ENCODE data around the gene TSPEAR.

TSPEAR gene

GRCh38 chr21:44718093-44718492 lies 6.7 kb upstream of the TSPEAR start:
- peaks cover 3% of the 10 kb centered on the region for H3K36me3 Mint-ChIP-seq (ENCODE audit: low read depth)

DNA sequence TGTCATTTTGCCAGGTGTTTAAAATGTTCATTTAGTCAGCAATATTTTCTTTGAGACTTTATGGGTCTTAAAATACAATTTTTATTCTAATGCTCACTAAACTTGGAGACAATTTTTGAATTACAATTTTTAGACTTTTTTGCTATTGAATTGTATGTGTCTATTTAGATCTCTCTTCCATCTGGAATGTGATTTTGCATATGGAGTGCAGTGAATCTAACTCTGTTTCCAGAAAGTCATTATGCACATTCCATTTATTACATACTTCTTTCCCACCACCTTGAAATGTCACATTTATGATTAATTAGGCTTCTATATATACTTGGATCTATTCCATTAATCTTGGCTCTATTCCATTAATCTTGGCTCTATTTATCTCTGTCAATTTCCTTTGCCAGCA lies 5.6 kb upstream of the TSPEAR start:
- no peaks in the 10 kb centered on the region for H3K9me3 Mint-ChIP-seq
- no peak overlapping the region for H3K4me3 Mint-ChIP-seq
- no peak overlapping the region for H3K27ac Mint-ChIP-seq
- H3K36me3 Mint-ChIP-seq (ENCODE audit: low read depth), result peaks cover 3% of the 10 kb centered on the region
- peaks cover 6% of the 10 kb centered on the region for H3K4me1 Mint-ChIP-seq (ENCODE audit: low read depth)
- H3K27me3 Mint-ChIP-seq (ENCODE audit: low read depth), result peaks cover 89% of the 10 kb centered on the region

More at GRCh38 chr21:44718093-44718492, 6.7 kb upstream of the TSPEAR start:
- Mint-ChIP-seq H3K27ac (no peak overlapping the region), H3K9me3 (no peaks in the 10 kb centered on the region), H3K4me1 (ENCODE audit: low read depth) (peaks cover 10% of the 10 kb centered on the region), H3K27me3 (ENCODE audit: low read depth) (peaks cover 88% of the 10 kb centered on the region), H3K4me3 (no peak overlapping the region)

GRCh38 chr21:44714905-44715304 lies 3.5 kb upstream of the TSPEAR start:
- Mint-ChIP-seq H3K27ac (no peak overlapping the region), H3K27me3 (ENCODE audit: low read depth) (peaks cover 91% of the 10 kb centered on the region), H3K9me3 (no peaks in the 10 kb centered on the region), H3K4me3 (no peak overlapping the region), H3K4me1 (ENCODE audit: low read depth) (peaks cover 11% of the 10 kb centered on the region), H3K36me3 (ENCODE audit: low read depth) (peaks cover 3% of the 10 kb centered on the region)

GRCh38 chr21:44713846-44714245 lies 2.5 kb upstream of the TSPEAR start:
- Mint-ChIP-seq H3K4me1 (ENCODE audit: low read depth) (peaks cover 16% of the 10 kb centered on the region), H3K4me3 (no peak overlapping the region), H3K36me3 (ENCODE audit: low read depth) (peaks cover 3% of the 10 kb centered on the region), H3K27ac (no peak overlapping the region), H3K27me3 (ENCODE audit: low read depth) (peaks cover 91% of the 10 kb centered on the region), H3K9me3 (no peaks in the 10 kb centered on the region)

DNA sequence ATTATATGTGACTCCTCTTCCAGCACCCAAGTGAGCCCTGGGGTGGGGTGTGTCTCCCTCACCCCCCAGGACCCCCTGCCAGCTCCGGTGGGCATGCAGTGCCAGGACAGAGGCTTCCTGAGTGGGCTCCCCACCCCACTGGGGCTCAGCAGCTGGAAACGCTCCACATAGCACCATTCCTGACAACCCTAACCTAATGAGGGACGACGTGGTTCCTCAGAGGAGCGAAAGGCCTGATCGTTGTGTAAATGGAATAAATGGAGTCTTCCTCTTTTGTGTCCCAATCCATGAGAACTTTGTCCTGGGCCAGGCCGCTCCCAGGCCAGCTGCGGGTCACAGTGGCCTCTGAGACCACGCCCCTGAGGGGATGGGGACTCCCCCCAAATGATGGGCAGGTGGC lies 1.8 kb upstream of the TSPEAR start:
- Mint-ChIP-seq H3K36me3 (ENCODE audit: low read depth) (peaks cover 3% of the 10 kb centered on the region), H3K4me1 (ENCODE audit: low read depth) (peaks cover 16% of the 10 kb centered on the region), H3K9me3 (no peaks in the 10 kb centered on the region), H3K27ac (no peak overlapping the region), H3K4me3 (no peak overlapping the region), H3K27me3 (ENCODE audit: low read depth) (peaks cover 91% of the 10 kb centered on the region)

DNA sequence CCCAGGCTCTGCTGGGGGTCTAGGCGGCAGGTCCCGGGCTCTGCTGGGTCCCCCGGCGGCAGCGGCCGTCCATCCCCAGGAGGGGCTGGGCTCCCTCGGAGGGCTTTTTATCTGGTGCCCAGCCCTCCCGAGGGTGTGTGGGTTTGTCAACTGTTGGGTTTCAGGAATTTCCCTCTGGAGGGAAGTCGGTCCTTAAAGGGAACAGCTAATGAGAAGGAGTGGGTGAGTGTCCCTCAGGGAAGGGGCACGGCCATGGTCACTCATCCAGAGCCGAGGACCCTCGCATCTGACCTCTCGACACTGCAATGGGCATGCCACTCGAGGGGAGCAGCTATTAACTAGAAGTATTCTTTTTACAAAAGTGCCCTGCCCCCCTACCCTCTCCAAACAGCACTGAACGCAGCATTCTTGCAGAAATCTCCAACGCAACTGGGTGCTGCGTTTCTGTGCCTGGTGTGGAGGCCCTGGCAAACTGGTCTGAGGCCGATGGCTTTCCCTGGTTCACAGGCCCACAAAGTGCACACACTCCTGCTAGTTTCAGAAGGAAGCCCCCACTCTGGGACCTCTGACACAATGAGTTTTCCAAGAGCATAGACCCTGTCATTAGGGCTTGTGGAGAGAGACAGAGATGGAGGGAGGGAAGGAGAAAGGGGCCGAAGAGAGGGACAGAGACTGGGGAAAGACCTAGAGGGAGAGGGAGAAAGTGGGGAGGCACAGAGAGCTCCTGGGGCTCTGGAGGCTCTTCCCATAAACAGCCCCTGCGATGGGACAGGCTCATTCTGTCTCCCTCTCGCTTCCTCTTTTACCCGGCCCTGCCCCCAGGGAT lies 1.0 kb upstream of the TSPEAR start:
- Mint-ChIP-seq H3K4me3 (no peak overlapping the region), H3K9me3 (no peaks in the 10 kb centered on the region), H3K36me3 (ENCODE audit: low read depth) (peaks cover 3% of the 10 kb centered on the region), H3K27ac (no peak overlapping the region), H3K4me1 (ENCODE audit: low read depth) (peaks cover 16% of the 10 kb centered on the region), H3K27me3 (ENCODE audit: low read depth) (peaks cover 91% of the 10 kb centered on the region)

DNA sequence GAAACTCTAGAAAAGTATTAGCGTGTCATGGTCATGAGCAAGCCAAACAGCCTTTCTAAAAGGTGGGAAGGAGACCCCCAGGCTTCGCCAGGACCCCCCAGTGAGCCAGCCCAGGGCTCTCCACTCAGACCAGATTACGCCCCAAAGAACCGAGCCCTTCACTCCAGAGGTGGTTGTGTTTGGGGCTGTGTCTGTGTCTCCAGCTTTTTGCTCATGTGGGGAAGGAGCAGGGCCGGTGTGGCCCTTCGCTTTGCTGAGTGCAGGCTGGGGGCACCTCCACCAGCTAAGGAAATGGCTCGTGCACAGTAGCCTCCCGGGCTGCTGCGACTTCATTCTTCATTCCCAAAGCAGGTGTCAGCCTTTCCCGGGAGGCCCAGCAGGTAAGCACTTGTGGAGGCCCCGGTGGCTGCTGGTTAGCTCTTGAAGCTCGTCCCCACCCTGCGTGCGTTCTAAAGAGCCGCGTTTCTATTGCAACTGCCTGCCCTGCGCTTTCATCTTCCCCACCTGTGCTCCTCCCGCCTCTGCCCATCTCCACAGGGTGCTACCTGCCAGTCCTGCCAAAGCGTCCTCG lies 531 bp downstream of the TSPEAR start:
- H3K27ac Mint-ChIP-seq, result no peak overlapping the region
- H3K4me3 Mint-ChIP-seq, result no peak overlapping the region
- H3K4me1 Mint-ChIP-seq (ENCODE audit: low read depth), result peaks cover 17% of the 10 kb centered on the region
- H3K36me3 Mint-ChIP-seq (ENCODE audit: low read depth), result peaks cover 4% of the 10 kb centered on the region
- peaks cover 92% of the 10 kb centered on the region for H3K27me3 Mint-ChIP-seq (ENCODE audit: low read depth)
- peaks cover 3% of the 10 kb centered on the region for H3K9me3 Mint-ChIP-seq

- H3K9me3 Mint-ChIP-seq, result peaks cover 6% of the 10 kb centered on the region
- no peak overlapping the region for H3K27ac Mint-ChIP-seq
- H3K4me1 Mint-ChIP-seq (ENCODE audit: low read depth), result peaks cover 18% of the 10 kb centered on the region
- peaks cover 92% of the 10 kb centered on the region for H3K27me3 Mint-ChIP-seq (ENCODE audit: low read depth)
- H3K4me3 Mint-ChIP-seq, result no peak overlapping the region
- H3K36me3 Mint-ChIP-seq (ENCODE audit: low read depth), result peaks cover 4% of the 10 kb centered on the region
Observed at GRCh38 chr21:44710294-44710665, 1.1 kb downstream of the TSPEAR start.

DNA sequence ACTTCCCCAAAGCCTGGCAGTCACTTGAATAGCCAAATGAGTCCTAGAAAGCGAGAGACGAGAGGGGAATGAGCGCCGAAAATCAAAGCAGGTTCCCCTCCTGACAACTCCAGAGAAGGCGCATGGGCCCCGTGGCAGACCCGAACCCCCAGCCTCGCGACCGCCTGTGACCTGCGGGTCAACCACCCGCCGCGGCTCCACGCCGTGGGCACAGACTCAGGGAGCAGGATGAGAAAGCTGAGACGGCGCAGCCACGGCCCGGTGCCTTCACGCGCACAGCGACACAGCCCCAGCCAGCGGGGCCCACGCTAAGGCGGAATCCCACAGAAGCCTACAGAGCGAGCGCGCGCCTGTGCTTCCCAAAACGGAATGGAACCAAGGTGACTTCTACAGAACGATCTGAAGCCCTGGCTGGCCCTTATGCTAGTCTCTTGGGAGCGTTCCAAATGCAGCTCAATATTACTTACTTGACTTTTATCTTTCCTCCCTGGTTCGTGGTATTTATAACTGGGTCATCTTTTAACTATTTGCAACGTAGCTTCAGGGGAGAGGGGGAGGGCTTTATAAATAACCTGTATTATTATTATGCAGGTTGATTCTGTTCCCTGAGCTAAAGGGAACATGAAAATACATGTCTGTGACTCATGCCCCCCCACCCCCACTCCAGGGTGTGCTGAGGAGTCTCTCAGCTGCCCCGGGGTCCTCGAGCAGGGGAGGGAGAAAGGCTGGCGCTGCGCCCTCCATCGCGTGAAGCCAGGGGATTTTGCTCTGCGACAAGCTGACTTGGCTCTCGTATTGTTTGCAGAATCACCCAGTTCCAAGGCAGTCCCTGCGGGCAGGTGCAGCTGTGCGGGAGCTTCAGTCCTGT lies 1.7 kb downstream of the TSPEAR start:
- Mint-ChIP-seq H3K36me3 (ENCODE audit: low read depth) (peaks cover 7% of the 10 kb centered on the region), H3K4me3 (no peak overlapping the region)

DNA sequence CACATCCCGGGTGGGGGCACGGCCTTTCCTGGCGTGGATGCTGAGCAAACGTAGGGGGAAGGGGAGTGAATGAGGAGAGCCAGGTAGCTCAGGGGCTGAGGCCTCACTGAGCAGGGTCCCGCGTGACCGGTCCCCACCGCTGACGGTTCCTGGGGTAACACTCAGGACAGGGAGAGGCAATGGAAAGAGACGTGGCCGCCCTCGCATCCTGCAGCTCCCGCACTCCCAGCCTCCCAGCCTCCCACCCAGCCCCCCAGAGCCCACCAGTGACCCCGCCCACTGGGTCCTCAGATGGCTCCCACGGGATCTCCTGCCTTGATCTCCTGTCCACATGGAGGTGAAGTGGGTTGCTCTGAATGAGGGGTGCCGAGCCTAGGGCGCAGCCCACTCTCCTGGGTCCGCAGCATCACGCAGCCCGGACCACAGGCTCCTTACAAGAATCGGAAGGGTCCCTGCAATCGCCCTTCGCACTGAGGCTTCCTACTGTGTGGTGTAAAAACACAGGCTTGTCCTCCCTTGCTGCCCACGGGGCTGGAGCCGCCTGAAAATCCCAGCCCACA lies 2.4 kb downstream of the TSPEAR start:
- Mint-ChIP-seq H3K27me3 (ENCODE audit: low read depth) (peaks cover 91% of the 10 kb centered on the region), H3K4me3 (no peak overlapping the region), H3K27ac (no peak overlapping the region), H3K9me3 (peaks cover 6% of the 10 kb centered on the region), H3K36me3 (ENCODE audit: low read depth) (peaks cover 7% of the 10 kb centered on the region), H3K4me1 (ENCODE audit: low read depth) (peaks cover 11% of the 10 kb centered on the region)

More for the DNA sequence above, 1.7 kb downstream of the TSPEAR start:
- no peak overlapping the region for H3K27ac Mint-ChIP-seq
- H3K9me3 Mint-ChIP-seq, result peaks cover 6% of the 10 kb centered on the region
- H3K4me1 Mint-ChIP-seq (ENCODE audit: low read depth), result peaks cover 12% of the 10 kb centered on the region
- peaks cover 92% of the 10 kb centered on the region for H3K27me3 Mint-ChIP-seq (ENCODE audit: low read depth)

DNA sequence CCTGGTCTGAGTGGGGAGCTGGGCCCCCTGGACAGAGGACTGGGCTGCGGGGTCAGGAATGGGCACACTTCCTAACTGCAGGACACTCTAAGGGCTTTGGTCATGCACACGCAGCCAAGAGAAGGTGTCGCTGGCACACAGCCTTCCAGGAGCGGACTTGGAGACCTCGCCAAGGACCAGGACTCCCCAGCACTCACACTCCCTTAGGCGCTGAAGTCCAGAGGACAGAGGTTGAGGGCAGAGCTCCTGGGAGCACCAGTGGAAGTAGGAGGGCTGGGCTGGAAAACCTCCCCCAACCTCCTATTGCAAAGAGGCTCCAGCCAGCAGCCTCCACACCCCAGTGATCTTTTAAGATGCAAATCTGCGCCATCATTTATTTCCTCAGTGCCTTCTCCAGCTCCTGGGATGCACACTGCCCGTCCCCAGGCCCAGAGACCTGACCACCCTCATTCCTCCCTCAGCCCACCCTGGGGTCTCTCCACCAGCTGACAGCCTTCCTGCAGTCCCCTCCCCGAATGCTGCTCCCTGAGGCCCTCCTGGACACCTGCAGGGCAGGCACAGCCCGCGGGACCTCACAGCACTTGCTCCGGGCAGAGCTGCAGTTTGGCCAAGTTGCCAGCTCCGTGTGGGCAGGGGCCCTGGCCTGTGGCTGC lies 3.0 kb downstream of the TSPEAR start:
- Mint-ChIP-seq H3K4me3 (no peak overlapping the region), H3K4me1 (ENCODE audit: low read depth) (peaks cover 11% of the 10 kb centered on the region), H3K27ac (no peak overlapping the region), H3K36me3 (ENCODE audit: low read depth) (peaks cover 7% of the 10 kb centered on the region), H3K9me3 (peaks cover 6% of the 10 kb centered on the region), H3K27me3 (ENCODE audit: low read depth) (peaks cover 88% of the 10 kb centered on the region)

DNA sequence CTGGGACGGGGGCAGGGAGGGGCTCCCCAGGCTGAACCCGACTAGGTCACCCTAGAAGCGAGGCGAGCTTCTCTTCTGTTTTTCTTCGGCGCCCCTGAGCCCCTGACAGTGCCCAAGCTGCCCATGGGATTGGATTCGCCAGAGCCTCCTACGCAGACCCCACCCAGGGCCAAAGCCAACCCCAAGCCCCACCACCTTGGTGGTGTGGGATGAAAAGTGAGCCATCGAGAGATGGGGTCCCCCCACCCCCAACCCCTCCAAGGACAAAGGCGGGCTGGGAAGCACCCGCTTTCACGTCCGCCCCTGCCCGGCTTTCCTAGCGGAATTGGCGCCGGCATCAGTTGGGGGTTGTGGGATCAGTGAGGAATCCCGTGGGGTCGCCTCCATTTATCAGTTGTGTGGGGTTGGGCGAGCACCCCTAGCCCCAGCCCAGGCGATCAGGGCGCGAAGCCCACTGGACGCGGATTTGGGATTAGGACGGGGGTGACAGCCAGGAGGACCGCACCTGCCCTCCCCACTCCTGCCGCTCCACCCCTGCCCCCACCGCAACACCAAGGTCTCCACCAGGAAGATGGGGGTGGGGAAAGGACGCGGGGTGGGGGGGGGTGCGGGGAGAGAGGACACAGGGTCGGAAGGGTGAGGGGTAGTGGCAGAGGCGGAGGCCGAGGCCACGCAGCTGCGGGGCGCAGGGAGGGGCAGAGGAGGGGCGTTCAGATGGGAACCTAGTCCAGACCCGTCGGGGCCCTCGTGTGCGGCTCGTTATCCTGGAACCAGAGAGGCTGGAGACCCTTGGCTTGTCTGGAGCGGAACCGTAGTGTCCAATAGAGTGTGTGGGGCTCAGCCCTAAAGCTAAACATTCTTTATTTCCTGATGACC lies 4.4 kb downstream of the TSPEAR start:
- Mint-ChIP-seq H3K4me3 (no peak overlapping the region), H3K9me3 (peaks cover 6% of the 10 kb centered on the region), H3K27ac (no peak overlapping the region), H3K27me3 (ENCODE audit: low read depth) (peaks cover 85% of the 10 kb centered on the region), H3K4me1 (ENCODE audit: low read depth) (peaks cover 11% of the 10 kb centered on the region), H3K36me3 (ENCODE audit: low read depth) (peaks cover 7% of the 10 kb centered on the region)

DNA sequence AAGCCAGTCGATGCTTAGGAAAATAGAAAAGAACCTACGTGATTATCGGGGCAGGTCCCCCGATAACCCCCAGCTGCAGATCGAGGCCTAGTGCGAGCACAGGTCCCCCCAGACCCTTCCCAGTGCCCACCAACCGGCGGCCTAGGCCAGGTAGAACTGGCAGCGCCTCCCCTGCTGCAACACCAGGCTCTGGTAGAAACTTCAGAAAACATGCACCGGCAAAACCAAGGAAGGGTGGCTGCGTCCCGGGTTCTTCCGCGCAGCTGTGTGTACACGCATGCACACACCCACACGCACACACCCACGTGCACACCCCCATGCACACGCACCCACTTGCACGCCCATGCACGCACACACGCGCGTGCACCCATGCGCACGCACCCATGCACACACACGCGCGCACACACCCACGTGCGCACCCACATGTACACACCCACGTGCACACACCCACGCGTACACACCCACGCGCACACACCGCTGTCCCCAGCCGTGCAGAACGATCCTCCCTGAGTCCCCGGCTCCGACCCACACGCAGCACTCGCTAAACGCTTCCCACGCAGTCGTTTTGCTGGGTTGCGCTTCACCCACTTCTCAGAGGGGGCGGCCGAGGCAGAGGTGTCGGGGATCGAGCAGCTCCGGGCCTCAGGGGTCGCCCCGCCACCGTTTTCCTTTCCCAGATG lies 5.2 kb downstream of the TSPEAR start:
- Mint-ChIP-seq H3K4me3 (no peak overlapping the region), H3K9me3 (peaks cover 6% of the 10 kb centered on the region), H3K27ac (peak overlapping the region; percentile 62), H3K4me1 (ENCODE audit: low read depth) (peaks cover 10% of the 10 kb centered on the region), H3K36me3 (ENCODE audit: low read depth) (peaks cover 7% of the 10 kb centered on the region), H3K27me3 (ENCODE audit: low read depth) (peaks cover 83% of the 10 kb centered on the region)
